HG03066 (cell line): Measurements from ENCODE around the gene PLEKHA6.

Experiments
- ATAC-seq: cut with Tn5 transposase; IDR thresholded peaks from one replicate; pipeline ENCODE4 v1.9.1; 2021; ENCODE audit warnings: low read depth; ENCODE audit not compliant: unreplicated experiment

Gene PLEKHA6

GRCh38 chr1:204359474-204360255 is at the start of gene PLEKHA6:
Gene PLEKHA6 (minus strand): TSS chr1:204359929. CDS start chr1:204273727, 86,202 bp downstream.
- ATAC-seq, result no peak

DNA sequence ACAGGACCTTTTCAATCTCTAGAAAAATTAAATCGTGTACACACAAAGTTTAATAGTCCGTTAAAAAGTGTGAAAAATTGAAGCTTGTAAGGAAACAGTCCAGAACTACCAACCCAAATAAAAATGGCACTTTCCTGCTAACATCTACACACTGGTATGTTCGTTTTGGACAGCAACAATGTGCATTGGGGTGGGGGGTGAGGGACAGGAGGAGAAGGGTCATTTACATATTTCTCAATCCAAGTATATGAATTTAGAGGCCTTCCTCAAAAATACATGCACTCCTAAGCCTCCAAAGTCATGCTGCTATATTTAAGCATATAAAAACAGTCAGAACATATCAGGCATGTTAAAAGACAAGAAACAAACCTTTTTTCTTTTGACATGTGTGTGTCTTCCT is 49.4 kb upstream of the PLEKHA6 start:
- no peak for ATAC-seq

GRCh38 chr1:204408602-204409001 is 48.9 kb upstream of the PLEKHA6 start:
- ATAC-seq, result no peak

- no peak for ATAC-seq
These were observed 48.4 kb upstream of the PLEKHA6 start for GRCh38 chr1:204408074-204408507.

DNA sequence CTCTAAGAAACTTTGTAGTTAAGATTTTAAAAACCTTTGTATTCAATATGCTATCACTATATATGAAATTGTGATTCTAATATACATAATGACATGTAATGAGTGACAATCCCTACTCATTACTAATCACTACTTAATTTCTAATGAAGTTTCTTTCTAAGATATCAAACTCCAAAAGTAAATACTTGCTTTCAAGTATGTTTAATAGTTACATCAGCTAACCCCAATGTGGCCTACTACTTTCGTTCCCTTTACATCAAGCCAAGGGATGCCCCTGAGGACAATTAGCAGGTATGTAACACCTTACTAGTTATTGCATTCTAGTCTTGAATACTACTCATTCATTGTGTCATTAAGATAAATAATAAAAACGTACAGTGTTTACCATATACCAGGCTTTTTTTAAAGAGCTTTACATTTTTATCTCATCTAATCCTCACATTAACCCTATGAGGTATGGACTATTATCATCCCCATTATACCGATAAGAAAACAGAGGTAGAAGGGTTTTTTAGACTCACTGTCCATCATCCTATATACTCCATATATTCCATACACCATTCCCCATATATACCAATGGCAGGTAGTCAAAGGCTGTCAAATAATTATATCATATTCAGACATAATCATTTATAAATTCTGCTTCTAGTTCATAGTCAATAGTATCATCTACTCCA is 47.7 kb upstream of the PLEKHA6 start:
- no peak for ATAC-seq

DNA sequence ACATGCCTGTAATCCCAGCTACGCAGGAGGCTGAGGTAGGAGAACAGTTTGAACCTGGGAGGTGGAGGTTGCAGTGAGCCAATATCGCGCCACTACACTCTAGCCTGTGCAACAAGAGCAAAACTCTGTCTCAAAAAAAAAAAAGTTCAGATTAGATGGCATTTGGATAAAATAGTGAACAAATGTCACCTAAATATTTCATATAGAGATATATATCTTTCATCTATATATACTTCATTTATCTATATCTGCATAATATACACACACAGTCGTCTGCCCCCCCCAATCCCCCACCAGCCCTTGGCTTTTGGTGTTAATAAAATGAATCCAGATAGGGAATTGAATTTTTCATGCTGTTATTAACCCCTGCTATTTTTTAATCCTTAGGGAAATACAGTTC is 46.9 kb upstream of the PLEKHA6 start:
- ATAC-seq, result no peak

GRCh38 chr1:204405988-204406387 is 46.3 kb upstream of the PLEKHA6 start:
- no peak for ATAC-seq

DNA sequence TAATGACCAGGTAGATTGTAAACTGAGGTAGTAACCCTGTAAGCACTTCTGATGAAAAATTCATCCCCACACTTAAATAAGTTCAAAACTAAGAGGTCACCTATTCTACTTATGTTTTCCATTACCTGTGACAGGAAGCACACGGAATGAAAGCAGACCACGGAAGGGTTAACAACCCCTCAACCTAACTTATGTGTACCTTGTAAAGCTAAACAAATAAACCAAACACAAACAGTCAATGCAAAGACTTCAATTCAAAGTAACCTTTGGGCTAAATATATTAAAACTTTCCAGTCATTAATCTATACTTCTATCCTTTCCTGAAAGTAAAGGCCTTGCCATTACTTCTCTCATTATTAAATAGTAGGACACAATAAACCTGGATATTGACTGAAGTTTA is 44.9 kb upstream of the PLEKHA6 start:
- no peak for ATAC-seq

- no peak for ATAC-seq
These were observed 42.7 kb upstream of the PLEKHA6 start for GRCh38 chr1:204402391-204402790.

DNA sequence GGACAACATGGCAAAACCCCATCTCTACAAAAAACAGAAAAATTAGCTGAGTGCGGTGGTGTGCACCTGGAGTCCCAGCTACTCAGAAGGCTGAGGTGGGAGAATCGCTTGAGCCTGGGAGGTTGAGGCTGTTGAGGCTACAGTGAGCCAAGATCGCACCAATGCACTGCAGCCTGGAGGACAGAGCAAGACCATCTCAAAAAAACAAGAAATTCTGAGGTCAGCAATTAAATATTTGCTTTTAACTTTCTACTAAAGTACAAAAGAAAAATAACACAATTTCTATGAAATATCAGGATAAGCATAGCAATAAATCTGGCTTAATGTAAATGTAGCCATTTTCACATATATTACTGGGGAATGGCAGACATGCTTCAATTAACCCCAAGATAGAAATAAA is 42.0 kb upstream of the PLEKHA6 start:
- no peak for ATAC-seq

- no peak for ATAC-seq
These were observed 41.3 kb upstream of the PLEKHA6 start for GRCh38 chr1:204400882-204401510.

- peak; percentile 70 for ATAC-seq
These were observed 38.7 kb upstream of the PLEKHA6 start for GRCh38 chr1:204398197-204399125.

DNA sequence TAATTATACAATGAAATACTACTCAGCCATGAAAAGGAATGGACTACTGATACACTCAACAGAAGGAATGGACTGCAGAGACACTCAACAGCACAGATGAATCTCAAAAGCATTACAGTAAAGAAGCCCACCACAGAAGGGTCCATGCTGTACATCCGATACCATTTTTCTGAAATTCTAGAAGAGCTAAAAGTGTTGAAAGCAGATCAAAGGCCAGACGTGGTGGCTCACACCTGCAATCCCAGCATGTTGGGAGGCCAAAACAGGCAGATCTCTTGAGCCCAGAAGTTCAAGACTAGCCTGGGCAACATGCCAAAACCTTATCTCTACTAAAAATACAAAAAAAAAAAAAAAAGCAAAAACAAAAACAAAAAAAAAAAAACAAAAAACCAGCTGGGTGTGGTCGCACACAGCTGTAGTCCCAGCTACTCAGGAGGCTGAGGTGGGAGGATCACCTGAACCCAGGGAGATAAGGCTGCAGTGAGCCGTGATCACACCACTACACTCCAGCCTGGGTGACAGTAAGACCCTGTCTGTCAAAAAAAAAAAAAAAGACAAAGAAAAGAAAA is 36.4 kb upstream of the PLEKHA6 start:
- ATAC-seq, result no peak

GRCh38 chr1:204391629-204392028 is 31.9 kb upstream of the PLEKHA6 start:
- ATAC-seq, result no peak

DNA sequence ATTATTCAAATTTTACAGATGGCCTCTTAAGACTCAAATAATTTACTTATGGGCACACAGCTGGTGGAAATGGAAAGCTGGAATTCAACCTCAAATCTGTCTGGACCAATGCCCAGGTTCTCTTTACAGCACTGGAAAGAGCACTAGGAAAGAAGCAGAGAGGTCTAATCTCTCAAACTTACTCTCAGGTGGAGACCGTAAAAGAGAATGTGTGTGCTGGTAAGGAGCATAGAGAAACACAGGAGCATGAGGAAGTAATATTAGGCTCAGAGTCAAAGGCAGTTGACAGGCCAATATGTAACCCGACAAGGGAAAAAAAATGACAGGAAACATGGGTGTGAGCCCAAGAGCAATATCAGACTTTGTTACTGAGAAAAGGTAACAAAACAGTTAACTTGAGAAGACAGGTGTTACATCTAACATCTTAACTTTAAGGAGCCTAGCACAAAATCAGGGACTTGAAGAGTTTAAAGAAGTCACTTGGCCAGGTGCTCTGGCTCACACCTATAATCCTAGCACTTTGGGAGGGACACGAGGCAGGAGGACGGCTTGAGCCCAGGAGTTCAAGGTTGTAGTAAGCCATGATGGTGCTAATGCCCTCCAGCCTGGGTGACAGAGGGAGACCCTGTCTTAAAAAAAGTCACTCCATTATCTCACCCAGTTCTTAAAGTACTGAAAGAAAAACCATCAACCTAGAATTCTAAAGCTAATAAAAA is 31.2 kb upstream of the PLEKHA6 start:
- no peak for ATAC-seq

DNA sequence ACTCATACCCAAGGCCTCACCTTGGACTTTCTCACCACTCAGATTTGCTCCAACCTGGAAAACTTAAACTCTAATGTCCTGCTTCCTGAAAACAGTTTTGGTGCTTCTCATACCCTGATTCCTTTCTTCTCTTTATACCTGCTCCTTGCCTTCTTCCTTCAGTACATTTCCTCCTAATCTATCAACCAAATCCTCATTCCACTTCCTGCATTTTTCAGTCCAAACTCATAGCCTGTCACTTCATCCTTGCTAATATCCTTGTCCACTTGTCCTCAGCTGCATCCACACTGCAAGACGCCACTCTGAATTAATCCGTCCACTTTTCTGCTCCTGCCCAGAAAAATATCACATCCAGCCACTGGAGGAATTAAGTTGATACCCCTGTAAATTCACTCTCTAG is 26.0 kb upstream of the PLEKHA6 start:
- ATAC-seq, result no peak

DNA sequence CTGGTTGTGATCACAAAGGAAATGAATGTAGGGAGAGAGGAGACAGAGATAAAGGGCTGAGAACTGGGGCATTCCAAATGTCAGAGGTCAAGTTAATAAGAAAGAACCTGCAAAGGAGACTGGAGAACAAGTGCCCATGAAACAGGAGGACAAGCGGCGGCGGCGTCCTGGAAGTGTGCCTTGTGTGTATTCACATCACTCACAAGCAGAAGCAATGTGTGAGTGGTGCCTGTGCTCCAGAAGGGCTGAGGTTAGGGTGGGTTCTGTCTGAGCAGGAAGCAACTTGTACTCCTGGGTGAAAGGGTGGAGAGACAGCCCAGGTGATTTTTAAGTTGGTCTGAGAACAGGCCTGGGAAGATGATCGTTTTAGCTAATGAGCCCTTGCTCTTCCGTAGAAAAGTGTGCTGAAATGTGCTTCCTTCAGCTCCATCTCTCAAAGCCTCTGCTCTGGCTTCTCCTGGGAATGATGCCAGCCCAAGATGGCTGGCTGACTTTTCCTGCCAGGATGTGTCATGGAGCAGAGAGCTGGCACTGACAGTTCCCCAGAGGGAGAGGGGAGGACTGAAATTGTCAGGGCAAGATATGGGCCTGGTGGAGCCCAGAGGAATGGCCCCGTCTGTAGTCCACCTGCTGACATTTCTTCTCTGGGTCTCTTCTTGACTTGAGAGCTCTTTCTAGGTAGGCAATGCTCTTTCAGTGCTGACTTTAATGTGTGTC is 25.1 kb upstream of the PLEKHA6 start:
- ATAC-seq, result no peak

DNA sequence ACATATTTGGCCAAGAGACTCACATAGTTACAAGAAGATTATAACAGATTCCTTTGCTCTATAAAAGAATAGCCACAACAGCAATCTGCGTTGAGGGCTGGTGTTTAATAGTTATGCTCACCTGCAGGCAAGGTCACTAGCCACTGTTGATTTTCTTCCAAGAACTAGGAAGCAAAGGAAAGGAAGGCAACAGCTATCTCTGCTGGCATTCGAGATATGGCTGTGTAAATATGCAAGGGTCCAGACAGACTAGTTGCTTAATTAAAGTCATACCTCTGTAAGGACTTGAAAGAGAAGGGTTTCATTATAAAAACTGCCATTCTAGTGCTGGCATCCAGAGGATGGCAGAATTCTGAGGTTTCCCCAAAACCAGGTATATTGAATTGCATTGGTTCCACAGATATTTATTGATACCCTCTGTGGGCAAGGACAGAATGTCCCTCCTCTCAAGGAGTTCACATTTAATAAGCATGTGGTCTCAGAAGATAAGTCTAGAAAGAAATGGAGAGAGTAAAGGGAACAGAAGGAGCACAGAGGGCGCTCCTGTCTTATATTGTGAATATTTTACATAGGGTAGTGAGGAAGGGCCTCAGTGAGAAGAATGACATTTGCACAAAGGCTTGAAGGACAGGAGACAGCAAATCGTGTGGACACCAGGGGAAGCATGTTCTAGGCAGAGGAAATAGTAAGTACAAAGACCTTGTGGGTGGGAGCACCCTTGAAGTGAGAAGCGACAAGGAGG is 23.6 kb upstream of the PLEKHA6 start:
- ATAC-seq, result no peak
